Measurements from ENCODE around the gene CDH13. TPM values are rescaled to one million over a fixed set of nuclear protein-coding genes. Genes with fewer than 3 reads are reported as not detected.

The CDH13 gene
- total RNA-seq, 1 donor from 2014 or later: 81.1 TPM

- Mint-ChIP-seq H3K36me3 (ENCODE audit: unreplicated experiment) (peaks cover 4% of the 10 kb centered on the region), H3K9me3 (ENCODE audit: unreplicated experiment) (no peaks in the 10 kb centered on the region), H3K4me1 (ENCODE audit: low read depth, unreplicated experiment) (no peaks in the 10 kb centered on the region), H3K27ac (ENCODE audit: unreplicated experiment) (no peak overlapping the region), H3K27me3 (ENCODE audit: unreplicated experiment) (no peaks in the 10 kb centered on the region), H3K4me3 (ENCODE audit: unreplicated experiment) (no peak overlapping the region)
- no peak for DNase-seq
- no peak for TF ChIP-seq CTCF (IDR thresholded peaks at IDR 0.05; ENCODE audit: partially characterized antibody, unreplicated experiment)
These were observed 108.4 kb downstream of the CDH13 start for GRCh38 chr16:82735186-82735585.

GRCh38 chr16:82735673-82736091, 108.9 kb downstream of the CDH13 start:
- no peak overlapping the region for H3K27ac Mint-ChIP-seq (ENCODE audit: unreplicated experiment)
- DNase-seq: no peak
- no peaks in the 10 kb centered on the region for H3K4me1 Mint-ChIP-seq (ENCODE audit: low read depth, unreplicated experiment)
- no peaks in the 10 kb centered on the region for H3K9me3 Mint-ChIP-seq (ENCODE audit: unreplicated experiment)
- H3K4me3 Mint-ChIP-seq (ENCODE audit: unreplicated experiment): no peak overlapping the region
- no peak for TF ChIP-seq CTCF (IDR thresholded peaks at IDR 0.05; ENCODE audit: partially characterized antibody, unreplicated experiment)
- H3K36me3 Mint-ChIP-seq (ENCODE audit: unreplicated experiment): no peaks in the 10 kb centered on the region
- H3K27me3 Mint-ChIP-seq (ENCODE audit: unreplicated experiment): no peaks in the 10 kb centered on the region

- no peak for DNase-seq
- no peaks in the 10 kb centered on the region for H3K4me1 Mint-ChIP-seq (ENCODE audit: low read depth, unreplicated experiment)
- no peaks in the 10 kb centered on the region for H3K9me3 Mint-ChIP-seq (ENCODE audit: unreplicated experiment)
- H3K27me3 Mint-ChIP-seq (ENCODE audit: unreplicated experiment): no peaks in the 10 kb centered on the region
- no peak for TF ChIP-seq CTCF (IDR thresholded peaks at IDR 0.05; ENCODE audit: partially characterized antibody, unreplicated experiment)
- no peaks in the 10 kb centered on the region for H3K36me3 Mint-ChIP-seq (ENCODE audit: unreplicated experiment)
- no peak overlapping the region for H3K27ac Mint-ChIP-seq (ENCODE audit: unreplicated experiment)
- H3K4me3 Mint-ChIP-seq (ENCODE audit: unreplicated experiment): no peak overlapping the region
These were observed 109.5 kb downstream of the CDH13 start for GRCh38 chr16:82736224-82736623.

- no peaks in the 10 kb centered on the region for H3K9me3 Mint-ChIP-seq (ENCODE audit: unreplicated experiment)
- H3K36me3 Mint-ChIP-seq (ENCODE audit: unreplicated experiment): no peaks in the 10 kb centered on the region
- peak; percentile 30 for TF ChIP-seq CTCF (IDR thresholded peaks at IDR 0.05; ENCODE audit: partially characterized antibody, unreplicated experiment)
- no peak overlapping the region for H3K4me3 Mint-ChIP-seq (ENCODE audit: unreplicated experiment)
- no peak for DNase-seq
- H3K27ac Mint-ChIP-seq (ENCODE audit: unreplicated experiment): no peak overlapping the region
- H3K27me3 Mint-ChIP-seq (ENCODE audit: unreplicated experiment): no peaks in the 10 kb centered on the region
- no peaks in the 10 kb centered on the region for H3K4me1 Mint-ChIP-seq (ENCODE audit: low read depth, unreplicated experiment)
These were observed 111.9 kb downstream of the CDH13 start for GRCh38 chr16:82738699-82739098.

- H3K9me3 Mint-ChIP-seq (ENCODE audit: unreplicated experiment): no peaks in the 10 kb centered on the region
- H3K4me3 Mint-ChIP-seq (ENCODE audit: unreplicated experiment): no peak overlapping the region
- no peaks in the 10 kb centered on the region for H3K27me3 Mint-ChIP-seq (ENCODE audit: unreplicated experiment)
- no peaks in the 10 kb centered on the region for H3K4me1 Mint-ChIP-seq (ENCODE audit: low read depth, unreplicated experiment)
- TF ChIP-seq CTCF (IDR thresholded peaks at IDR 0.05; ENCODE audit: partially characterized antibody, unreplicated experiment): no peak
- DNase-seq: no peak
- H3K27ac Mint-ChIP-seq (ENCODE audit: unreplicated experiment): no peak overlapping the region
- no peaks in the 10 kb centered on the region for H3K36me3 Mint-ChIP-seq (ENCODE audit: unreplicated experiment)
These were observed 114.4 kb downstream of the CDH13 start for GRCh38 chr16:82741073-82741615.
